SHP77 (cell line): ENCODE data around the gene ADAMTS2.
"Not testable (repeated sequence)": the region's sequence is repeated elsewhere in the genome, so short reads cannot be mapped to it uniquely, and the experiment has no call there.

Experiments used
- DNase-seq, 2 experiments: peaks; one replicate each; lab custom pipeline; 2025; lab: John Stamatoyannopoulos, UW

ADAMTS2 gene

DNA sequence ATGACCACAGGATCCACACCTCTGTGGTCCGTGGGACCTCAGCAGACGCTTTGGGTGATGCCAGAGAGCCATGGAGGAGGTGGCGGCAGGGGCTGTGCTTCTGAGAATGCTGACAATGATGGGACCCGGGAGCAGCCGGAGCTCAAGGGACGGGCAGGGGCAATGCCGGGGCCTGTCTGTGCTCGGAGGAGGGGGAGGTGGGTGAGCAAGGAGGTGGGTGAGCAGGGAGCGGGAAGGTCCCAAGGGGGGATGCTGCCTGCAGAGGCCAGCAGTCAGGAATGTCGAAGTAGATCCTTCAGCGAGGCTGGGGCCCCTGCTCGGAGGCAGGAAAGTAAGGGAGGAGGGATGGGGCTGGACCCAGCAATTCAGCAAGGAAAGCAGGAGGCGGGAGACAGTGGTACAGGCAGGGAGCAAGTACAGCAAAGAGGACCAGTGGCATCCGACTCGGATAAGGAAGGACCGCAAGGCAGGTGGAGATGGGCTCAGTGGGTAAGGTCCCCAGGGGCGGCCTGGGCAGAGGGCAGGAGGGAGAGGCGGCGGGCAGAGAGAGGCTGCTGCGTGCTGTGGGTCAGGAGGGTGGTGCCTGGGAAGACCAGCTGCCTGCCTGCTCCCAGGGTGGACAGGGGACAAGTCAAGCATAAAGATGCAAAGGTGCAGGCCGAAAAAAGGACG, 49.0 kb downstream of the ADAMTS2 start:
- DNase-seq, result no peak

DNA sequence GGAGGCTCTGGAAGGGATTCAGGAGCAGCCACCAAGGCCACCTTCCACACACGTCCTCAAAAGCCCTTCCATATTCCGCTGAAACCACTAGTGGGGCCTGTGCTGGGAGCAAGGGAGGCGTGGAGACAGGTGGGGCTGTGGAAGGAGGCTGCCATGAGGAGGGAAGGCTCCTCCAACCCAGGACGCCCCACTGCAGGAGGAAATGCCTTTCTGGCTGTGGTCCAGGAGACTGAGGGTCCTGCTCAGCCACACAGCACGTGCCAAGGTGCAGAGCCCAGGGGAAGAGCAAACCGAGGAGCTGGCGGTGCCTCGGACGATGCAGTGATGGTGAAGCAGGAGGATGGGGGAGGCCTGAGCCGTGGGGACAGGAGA, 49.5 kb downstream of the ADAMTS2 start:
- DNase-seq, result no peak

DNA sequence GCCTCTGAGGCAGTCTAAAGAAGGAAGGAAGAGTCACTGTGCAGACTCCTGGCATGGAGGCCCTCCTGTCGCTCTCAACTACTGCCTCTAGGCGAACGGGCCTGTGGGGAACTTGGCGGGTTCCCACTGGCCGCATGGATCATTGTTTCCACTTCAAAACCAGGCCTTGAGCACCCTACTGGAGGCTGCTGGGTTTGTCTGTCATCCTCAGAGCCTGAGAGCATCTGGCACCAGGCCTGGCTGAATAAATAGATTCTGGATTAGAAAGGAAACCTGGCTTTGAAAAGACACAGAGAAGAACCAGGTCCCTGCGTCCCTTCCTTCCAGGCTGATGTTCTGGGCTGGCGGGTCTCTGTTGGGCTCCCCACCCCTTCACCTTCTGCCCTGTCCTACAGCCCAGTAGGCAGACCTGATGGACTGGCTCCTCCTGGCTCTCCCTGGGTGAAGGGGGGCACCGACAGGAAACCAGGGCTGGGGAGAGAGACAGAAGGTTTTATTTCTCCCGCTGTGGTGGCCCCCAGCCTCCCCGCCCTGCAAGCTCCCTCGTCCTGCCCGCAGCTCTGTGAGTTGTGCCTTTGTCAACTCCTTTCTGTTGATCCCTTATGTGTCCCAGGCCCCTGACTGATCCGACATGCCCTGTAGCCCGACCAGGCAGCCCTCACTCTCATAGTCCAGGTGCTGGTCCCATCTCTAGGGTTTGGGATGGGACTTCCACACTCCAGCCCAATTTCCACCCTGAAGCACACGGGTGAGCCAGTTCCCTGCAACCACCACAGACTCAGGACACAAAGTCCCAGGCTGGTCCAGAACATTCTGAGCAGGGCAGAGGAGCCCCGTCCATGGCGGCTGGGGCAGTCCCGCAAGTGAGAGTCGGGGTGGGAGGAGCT, 50.1 kb downstream of the ADAMTS2 start:
- DNase-seq, result no peak

DNA sequence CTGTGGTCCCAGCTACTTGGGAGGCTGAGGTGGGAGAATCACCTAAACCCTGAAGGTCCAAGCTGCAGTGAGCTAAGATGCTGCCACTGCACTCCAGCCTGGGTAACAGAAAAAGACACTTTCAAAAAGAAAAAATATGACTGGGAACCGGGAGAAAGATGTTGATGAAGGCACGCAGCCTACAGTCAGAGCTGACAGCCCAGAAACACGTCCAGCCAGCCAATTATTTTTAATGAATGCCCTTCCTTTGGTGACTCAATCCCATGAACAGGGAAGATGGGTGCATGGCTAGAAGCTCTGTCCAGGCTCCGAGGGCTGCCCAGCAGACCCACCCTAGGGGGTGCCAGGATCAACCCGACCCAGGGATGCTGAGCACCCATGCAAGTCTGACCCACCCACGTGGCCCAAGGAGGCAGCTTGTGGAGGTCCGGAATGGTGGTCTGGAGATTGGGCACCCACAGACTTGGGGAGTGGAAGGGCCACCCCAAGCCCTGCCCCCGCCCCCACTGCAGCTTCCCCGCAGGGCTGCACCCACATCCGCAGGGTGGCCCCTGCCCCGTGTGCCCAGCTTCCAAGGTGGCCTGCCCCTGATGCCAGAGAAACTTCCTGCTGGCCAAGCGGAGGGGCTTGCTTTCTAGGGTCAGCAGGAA, 51.0 kb downstream of the ADAMTS2 start:
- DNase-seq, result no peak

DNA sequence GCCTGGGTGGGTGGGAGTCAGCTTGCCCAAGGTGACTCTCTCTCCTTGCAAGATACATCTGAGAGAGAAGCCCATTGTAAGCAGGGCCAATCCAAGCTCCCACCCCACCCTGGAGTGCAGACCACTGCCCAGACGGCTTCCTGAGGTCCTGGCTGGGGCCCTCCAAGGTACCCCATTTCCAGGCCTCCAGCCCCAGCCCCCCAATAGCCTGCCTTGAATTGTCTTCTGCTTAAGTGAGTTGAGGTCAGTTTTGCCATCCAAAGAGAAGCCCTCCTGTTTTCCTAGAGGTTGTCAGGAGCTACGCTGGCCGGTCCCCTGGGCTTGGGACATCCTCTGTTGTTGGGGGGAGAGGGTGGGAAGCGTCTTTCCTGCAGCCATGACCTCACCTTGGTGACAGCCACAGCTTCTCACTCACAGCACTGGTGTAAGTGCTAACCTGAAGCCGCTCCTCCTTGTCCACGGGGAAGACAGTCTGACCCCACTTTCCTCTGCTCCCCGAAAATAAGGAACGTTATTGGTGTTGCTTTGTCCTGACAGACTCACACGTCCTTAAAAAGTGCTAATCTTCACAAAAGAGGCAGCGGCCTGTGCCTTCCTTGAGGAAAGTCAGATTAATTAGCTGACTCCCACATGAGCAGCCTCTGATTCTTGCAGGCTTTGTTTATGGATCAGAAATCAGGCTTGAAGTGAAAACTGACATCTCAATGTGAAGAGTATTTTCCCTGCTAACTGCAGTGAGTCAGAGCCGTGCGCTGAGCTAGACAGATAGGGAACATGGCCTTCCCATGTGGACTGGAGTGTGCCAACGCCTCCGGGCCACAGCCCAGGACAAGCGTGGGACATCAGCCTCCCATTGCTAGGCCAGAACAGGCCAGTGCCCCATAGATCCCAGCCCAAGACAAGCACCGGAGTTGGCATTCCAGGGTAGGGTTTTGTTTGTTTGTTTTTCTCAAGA, 52.3 kb downstream of the ADAMTS2 start:
- DNase-seq, result no peak

DNA sequence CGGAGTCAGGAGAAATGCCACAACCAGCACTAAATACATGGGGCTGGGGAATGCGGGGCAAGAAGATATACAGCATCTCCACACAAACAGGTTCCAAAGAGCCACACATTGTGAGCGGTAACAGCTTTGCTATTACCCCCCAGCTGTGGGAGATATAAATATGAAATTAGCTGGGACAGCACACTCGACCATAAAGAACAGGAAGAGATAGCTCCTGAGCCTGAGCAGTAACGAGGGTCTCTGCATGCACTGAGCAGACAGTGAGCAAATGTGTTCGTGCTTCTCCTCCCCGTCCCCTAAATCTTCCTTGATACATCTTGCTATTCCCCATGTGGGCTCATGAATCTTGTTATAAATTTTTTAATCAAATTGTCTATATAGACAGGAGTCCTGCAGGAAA, 53.1 kb downstream of the ADAMTS2 start:
- DNase-seq, result no peak

DNA sequence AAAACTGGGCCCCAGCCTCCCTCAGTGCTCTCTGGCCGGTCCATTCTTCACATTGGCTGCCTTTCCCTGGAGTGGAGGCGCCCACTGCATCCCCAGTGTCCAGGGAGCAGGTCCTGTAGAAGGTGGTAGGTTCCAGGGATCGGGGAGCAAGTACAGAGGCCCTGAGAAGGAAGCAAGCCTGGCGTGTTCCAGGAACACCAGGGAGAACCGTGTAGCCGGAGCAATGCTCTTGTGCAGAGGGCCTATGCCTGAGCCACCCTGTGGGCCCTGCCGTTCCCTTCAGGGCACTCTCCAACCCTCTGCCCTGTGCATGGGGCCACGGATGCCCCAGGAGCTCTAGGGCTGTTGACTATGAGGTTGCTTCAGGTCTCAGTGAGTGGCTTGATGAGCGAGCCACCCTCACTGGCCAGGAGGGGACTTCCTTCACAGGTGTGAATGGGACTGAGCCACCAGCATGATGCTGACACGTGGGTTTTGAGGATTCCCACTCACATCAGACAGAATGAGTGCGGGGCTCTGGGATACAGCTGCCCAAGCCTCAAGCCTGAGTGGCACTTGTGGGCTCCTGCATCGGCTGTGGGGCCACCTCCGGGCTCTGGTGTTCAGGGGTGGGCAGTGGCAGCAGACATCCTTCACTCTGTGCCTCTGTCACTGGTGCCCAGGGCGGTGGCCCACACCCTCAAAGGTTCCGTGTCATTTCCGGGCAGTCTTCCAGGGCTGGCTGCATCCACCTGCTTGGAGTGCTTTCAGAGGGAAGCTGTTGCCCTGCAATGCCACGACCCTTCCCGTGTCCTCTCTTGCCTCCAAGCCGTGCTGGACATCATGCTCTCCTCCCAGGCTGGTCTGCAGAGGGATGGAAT, 54.4 kb downstream of the ADAMTS2 start:
- DNase-seq, result no peak

DNA sequence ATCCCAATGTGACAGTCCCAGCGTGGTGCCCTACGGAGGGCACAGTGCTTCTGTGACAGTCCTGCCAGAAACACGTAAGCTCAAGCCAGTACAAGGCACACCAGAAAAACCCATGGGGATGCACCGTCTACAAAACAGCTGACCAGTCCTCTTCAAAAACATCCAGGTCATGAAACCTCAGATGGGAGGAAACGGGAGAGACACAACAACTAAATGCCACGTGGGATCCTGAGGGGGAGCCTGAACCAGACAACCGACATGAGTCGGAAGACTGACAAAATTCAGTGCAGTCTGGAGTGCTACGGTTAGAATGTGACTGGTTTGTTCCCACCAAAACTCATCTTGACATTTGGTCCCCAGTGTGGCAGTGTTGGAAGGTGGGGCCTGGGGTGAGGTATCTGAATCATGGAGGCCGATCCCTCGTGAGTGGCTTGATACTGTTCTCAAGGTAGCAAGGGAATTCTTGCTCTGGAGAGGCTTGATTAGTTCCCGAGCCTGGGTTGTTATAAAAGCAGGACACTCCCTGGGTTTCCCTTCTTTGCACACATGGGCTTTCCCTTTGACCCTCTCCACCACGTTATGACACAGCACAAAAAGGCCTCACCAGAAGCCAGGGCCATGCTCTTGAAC, 55.4 kb downstream of the ADAMTS2 start:
- no peak for DNase-seq

DNA sequence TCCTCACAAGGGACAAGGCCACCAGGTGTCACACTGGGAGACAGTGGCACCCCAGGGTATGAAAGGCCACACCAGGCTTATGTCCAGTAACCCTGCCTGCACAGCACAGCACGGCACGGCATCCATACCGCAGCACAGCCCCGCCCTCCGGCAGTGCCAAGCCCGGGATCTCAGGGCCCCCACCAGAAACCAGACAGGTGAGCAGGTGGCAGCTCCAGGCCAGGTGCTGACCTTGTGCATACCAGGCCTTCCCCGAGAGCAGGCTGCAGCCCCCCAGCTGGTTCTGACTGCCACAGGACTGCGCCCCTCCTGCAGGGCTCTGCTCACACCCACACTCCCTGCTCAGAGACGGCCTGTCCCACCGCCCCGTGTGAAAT, 56.5 kb downstream of the ADAMTS2 start:
- DNase-seq, result no peak

DNA sequence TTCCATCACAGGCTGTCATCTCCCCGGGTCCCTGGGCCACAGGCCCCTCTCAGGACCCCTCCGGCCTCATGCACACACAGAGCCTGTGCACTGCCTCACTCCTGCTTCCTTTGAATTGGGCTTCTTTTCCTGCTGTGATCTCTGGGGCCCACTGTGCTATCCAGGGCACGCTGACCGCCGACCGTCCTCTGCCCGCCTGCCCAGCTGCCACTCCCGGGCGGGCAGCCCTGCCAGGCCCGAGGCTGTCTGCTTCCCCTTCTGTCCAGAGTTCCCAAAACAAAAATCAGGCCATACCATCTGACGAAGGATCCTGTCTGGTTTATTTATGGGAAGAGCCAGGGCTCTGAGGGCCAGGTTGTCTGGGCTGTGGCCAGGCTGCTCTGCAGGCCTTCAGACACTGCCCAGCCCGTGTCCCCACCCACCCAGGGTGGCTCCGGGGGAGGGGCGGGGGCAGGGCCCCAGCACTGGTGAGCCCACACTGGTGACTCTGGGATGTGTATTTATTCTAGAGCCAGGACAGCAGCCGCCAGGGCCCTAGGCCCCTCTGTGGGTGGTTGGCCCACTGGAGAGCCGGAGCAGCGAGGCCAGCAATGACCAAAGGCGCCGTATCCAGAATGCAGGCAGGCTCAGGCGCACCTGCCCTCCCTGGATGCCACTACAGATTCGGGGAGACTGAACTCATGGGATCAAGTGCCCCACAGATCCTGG, 57.0 kb downstream of the ADAMTS2 start:
- DNase-seq, result no peak

DNA sequence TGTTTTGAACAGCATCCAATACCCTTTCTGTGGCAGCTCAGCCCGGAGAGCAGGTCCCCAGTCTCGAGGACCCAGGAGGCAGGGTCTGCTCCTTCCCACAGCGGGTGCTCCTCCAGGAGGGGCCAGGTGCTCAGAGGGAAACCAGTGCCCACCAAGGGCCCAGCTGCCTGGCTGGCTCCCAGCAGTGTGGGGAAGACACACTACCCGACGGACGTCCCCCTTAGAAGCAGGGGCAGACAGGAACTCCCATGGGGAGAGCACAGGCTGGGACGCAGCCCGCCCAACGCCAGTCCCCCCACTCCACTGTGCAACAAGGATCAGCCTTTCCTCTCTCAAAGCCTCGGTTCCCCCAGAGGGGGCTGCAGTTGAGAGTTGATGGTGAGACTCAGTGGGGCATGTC, 57.6 kb downstream of the ADAMTS2 start:
- DNase-seq, result no peak

DNA sequence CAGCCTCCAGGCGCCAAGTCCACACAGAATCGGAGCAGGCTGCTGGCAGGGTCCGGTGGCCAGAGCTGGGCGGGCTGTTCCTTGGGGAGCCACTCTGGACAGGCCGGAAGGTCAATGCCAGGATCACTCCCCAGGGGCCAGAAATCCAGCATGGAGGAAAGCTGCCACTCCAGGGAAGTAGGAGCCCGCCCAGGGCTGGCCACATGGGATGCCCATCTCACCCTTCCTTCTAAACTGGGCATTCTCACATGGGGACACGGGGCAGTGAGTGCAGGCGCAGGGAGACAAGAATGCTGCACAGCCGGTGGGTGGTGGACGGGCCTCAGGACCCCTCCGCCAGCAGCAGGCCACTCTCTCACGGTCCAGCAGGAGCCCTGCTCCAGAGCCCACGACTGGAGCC, 58.2 kb downstream of the ADAMTS2 start:
- DNase-seq, result no peak

DNA sequence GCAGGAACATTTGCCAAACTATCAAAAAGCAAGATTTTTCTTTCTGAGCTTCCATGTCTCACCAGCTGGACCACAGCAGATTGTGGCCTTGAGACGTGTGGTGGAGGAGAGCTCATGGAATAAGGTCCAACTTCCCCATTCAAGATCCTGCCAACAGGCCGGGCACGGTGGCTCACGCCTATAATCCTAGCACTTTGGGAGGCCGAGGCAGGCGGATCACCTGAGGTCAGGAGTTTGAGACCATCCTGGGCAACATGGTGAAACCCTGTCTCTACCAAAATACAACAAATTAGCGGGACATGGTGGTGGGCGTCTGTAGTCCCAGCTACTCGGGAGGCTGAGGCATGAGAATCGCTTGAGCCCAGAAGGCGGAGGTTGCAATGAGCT, 59.5 kb downstream of the ADAMTS2 start:
- DNase-seq, result not testable (repeated sequence)

DNA sequence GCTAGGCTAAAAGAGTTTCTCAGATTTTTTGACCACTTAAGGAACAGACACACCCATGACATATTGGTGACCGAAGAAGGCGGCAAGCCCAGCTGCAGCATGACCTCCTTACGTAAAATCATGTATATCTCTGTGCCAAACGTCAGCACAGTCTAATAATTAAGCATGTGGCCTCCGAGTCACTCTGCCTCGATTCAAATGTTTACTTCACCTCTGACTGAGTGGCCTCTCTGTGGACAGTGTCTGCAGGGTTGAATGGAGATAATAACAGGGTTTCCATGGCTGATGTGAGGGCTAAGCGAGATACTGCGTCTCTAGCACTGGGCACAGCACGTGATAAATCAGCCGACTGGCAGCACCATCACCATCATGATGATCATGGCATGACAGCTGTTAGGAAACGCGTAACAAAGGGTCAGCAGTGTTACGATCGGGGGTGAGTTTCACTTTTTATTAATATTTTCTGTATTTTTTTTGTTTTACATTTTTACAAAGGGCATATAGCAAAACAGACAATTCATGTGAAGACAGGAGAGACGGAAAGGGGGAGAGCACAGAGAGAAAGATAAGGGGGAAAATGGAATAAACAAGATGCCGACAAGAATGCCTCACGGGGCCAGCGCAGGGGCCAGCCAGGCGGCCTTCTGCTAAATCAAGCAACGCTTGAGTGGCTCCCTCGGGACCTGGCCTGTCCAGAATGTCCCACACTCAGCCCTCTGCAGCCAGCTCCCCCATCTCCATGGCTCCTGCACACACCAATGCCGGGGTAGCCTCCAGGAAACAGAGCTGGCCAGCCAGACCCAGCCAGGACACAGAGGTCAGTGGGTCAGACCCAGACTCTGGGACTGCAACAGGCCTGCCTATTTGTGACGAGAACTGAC, 60.3 kb downstream of the ADAMTS2 start:
- DNase-seq, result no peak

DNA sequence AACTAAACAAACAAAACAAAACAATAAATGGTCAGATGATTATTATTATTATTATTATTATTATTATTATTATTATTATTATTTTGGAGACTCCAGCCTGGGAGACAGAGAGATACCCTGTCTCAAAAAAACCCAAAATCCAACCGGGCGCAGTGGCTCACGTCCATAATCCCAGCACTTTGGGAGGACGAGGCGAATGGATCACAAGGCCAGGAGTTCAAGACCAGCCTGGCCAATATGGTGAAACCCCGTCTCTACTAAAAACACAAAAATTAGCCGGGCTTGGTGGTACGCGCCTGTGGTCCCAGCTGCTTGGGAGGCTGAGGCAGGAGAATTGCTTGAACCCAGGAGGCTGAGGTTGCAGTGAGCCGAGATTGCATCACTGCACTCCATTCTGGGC, 61.4 kb downstream of the ADAMTS2 start:
- DNase-seq, result not testable (repeated sequence)

DNA sequence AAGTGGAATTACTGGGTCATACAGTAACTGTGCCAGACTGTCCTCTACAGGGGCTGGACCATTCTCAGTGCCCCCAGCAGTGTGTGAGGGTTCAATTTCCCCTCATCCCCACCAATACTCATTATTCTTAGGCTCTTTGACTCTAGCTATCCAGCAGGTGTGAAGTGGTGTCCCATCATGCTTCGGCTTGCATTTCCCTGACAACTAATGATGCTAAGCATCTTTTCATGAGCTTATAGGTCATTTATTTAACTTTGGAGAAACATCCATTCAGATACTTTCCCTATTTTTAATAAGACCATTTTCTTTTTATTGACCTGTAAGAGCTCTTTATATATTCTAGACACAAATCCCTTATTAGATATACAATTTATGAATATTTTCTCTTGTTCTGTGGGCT, 63.6 kb downstream of the ADAMTS2 start:
- DNase-seq, result no peak

DNA sequence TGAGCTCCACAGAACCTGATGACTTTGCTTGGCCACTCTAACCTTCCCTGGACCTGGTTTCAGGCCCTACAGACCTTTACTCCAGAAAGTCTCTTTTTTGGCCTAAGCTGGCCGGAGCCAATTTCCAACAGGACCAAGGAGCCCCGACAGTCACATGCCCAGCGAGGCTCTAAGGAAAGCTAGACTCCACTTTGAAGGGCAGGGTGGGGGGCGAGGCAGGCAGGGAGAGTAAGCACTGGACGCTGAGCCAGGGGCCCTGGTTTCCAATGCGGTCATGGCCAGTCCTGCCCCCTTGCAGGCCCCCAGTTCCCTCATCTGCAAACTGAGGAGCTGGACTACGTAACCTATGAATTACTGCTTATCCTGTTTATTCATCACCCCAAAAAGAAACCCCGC, 65.2 kb downstream of the ADAMTS2 start:
- no peak for DNase-seq

DNA sequence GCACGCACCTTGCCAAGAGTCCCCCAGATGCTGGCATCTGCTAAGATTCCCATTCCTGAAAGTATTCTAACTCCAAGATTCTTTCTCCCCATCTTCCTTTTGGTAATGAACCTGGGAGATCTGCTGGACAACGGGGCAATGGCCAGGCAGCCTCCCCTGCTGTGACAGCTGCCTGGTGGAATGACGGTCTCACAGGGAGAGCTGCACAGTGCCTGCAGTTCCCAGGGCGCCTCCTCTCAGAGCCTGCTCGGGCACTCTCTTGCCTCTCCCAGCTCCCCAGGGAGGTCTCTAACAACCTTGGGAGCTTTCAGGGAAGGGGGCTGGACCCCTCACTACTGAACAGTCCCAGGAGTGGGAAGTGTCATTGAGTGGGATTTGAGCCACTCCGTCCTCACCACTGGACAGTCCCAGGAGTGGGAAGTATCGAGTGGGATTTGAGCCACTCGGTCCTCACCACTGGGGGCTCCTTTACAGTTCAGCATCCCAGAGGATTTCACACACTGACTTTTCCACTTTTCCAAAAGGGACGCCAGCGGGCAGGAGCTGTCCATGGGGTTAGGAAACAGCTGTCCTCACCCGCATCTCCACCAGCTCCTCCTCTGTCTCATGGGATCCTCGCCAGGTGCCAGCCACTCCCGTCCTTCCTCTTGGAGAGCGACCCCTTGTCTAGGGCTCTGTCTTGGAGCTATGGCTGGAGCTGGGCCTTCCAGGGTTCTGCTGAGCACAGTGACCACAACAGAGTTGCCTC, 65.7 kb downstream of the ADAMTS2 start:
- no peak for DNase-seq
